HEK293T (cell line): Measurements from ENCODE around the gene PAM.

Source experiments
- BHLHE40 ChIP-seq: fragments of 450-650 bp; IDR thresholded peaks from 2 replicates; pipeline ENCODE4 v1.6.1; 2016; ENCODE audit warnings: mild to moderate bottlenecking, moderate library complexity, borderline replicate concordance
- ELF4 ChIP-seq: fragments of 450-650 bp; IDR thresholded peaks from 2 replicates; pipeline ENCODE4 v1.6.1; 2017; ENCODE audit warnings: antibody characterized with exemption
- FOXA1 ChIP-seq: fragments of 450-650 bp; IDR thresholded peaks from 2 replicates; pipeline ENCODE4 v1.6.1; 2016; ENCODE audit warnings: mild to moderate bottlenecking
- FOXK2 ChIP-seq: fragments of 450-650 bp; IDR thresholded peaks from 2 replicates; pipeline ENCODE4 v1.6.1; 2016; ENCODE audit warnings: mild to moderate bottlenecking
- FOXM1 ChIP-seq: fragments of 450-650 bp; IDR thresholded peaks from 2 replicates; pipeline ENCODE4 v1.6.1; 2017; ENCODE audit warnings: mild to moderate bottlenecking, borderline replicate concordance
- HDGF ChIP-seq: fragments of 450-650 bp; IDR thresholded peaks from 2 replicates; pipeline ENCODE4 v1.6.1; 2017; ENCODE audit warnings: antibody characterized with exemption, borderline replicate concordance
- NFRKB ChIP-seq: fragments of 450-650 bp; IDR thresholded peaks from 2 replicates; pipeline ENCODE4 v1.6.1; 2016; ENCODE audit warnings: mild to moderate bottlenecking, moderate library complexity
- PKNOX1 ChIP-seq: fragments of 450-650 bp; IDR thresholded peaks from 2 replicates; pipeline ENCODE4 v1.6.1; 2016
- SP1 ChIP-seq: fragments of 450-650 bp; IDR thresholded peaks from 2 replicates; pipeline ENCODE4 v1.6.1; 2017
- SUZ12 ChIP-seq: fragments of 450-650 bp; IDR thresholded peaks from 2 replicates; pipeline ENCODE4 v1.6.1; 2016; ENCODE audit warnings: mild to moderate bottlenecking
- TARDBP ChIP-seq: fragments of 450-650 bp; IDR thresholded peaks from 2 replicates; pipeline ENCODE4 v1.6.1; 2016
- ZNF384 ChIP-seq: fragments of 450-650 bp; IDR thresholded peaks from 2 replicates; pipeline ENCODE4 v1.6.1; 2016

GRCh38 chr5:102843997-102844396 lies 88.9 kb downstream of the PAM start:
- TF ChIP-seq TARDBP (no peak), SUZ12 (no peak), HDGF (no peak), FOXM1 (no peak), FOXK2 (no peak), SP1 (no peak), FOXA1 (no peak), PKNOX1 (no peak), NFRKB (no peak), ELF4 (no peak), BHLHE40 (no peak), ZNF384 (no peak)
